IMR-90 (cell line): ENCODE data around the gene ANKRD44. TPM values are rescaled to one million over a fixed set of nuclear protein-coding genes. Genes with fewer than 3 reads are reported as not detected.

ENCODE experiments used
- ATAC-seq: fragments of 200-7000 bp; cut with Tn5 transposase; 2 replicates; pipeline ENCODE4 v1.9.1; 2020; ENCODE audit warnings: low read depth, mild to moderate bottlenecking, moderate library complexity
- BruUV-seq: library from RNA; stranded (reverse); fragments of 400-500 nt; replicated peaks from 2 replicates; lab custom pipeline; 2021; lab: Mats Ljungman, UMichigan
- CTCF ChIA-PET: fragments of 300-600 bp; formaldehyde crosslinking; extraction: SDS; loops from one replicate; lab custom pipeline; 2021; ENCODE audit warnings: antibody characterized with exemption; lab: Yijun Ruan, JAX
- POLR2A ChIA-PET: fragments of 300-600 bp; sonication (Branson Sonifier 250); formaldehyde crosslinking; loops from one replicate; lab custom pipeline; 2022; ENCODE audit warnings: antibody characterized with exemption; ENCODE audit not compliant: unreplicated experiment; lab: Charles Lee
- DNase-seq: peaks from one replicate; pipeline ENCODE4 v3.0.0; 2013
- H2AFZ ChIP-seq: replicated peaks from 2 replicates; pipeline ENCODE3; 2013; ENCODE audit warnings: low read length, mild to moderate bottlenecking; ENCODE audit not compliant: poor library complexity
- H2AK5ac ChIP-seq: 2 replicates; pipeline ENCODE4 v1.6.1; 2013; ENCODE audit warnings: low read depth, low read length, inconsistent platforms
- H2AK9ac ChIP-seq: replicated peaks from 2 replicates; pipeline ENCODE3; 2013; ENCODE audit warnings: mild to moderate bottlenecking, low read depth, low read length, moderate library complexity; ENCODE audit not compliant: poor library complexity
- H2BK120ac ChIP-seq: 2 replicates; pipeline ENCODE4 v1.6.1; 2013; ENCODE audit warnings: low read depth, low read length, inconsistent platforms
- H2BK15ac ChIP-seq: 3 replicates; pipeline ENCODE4 v1.6.1; 2013; ENCODE audit warnings: low read depth, low read length, inconsistent platforms
- H2BK20ac ChIP-seq: 2 replicates; pipeline ENCODE4 v1.6.1; 2013; ENCODE audit warnings: low read depth, mild to moderate bottlenecking, inconsistent platforms, low read length, moderate library complexity
- H2BK5ac ChIP-seq: 2 replicates; pipeline ENCODE4 v1.6.1; 2013; ENCODE audit warnings: mild to moderate bottlenecking, low read depth, low read length, inconsistent platforms; ENCODE audit not compliant: poor library complexity, severe bottlenecking
- H3K14ac ChIP-seq: replicated peaks from 2 replicates; pipeline ENCODE4 v1.6.1; 2013; ENCODE audit warnings: low read depth, low read length, inconsistent platforms
- H3K18ac ChIP-seq: 2 replicates; pipeline ENCODE4 v1.6.1; 2013; ENCODE audit warnings: low read depth, low read length, control low read depth
- H3K23ac ChIP-seq: 2 replicates; pipeline ENCODE4 v1.6.1; 2013; ENCODE audit warnings: low read depth, low read length, inconsistent platforms
- H3K27ac ChIP-seq: 2 replicates; pipeline ENCODE4 v1.5.1; 2013; ENCODE audit warnings: mild to moderate bottlenecking, control low read depth, low read length; ENCODE audit not compliant: insufficient read depth
- H3K27me3 ChIP-seq: 2 replicates; pipeline ENCODE4 v1.6.1; 2013; ENCODE audit warnings: low read length; ENCODE audit not compliant: control insufficient read depth, insufficient read depth
- H3K36me3 ChIP-seq: 2 replicates; pipeline ENCODE4 v1.6.1; 2013; ENCODE audit warnings: low read length, mixed read lengths; ENCODE audit not compliant: control insufficient read depth, insufficient read depth
- H3K4ac ChIP-seq: 2 replicates; pipeline ENCODE4 v1.6.1; 2013; ENCODE audit warnings: low read depth, low read length, inconsistent platforms
- H3K4me1 ChIP-seq: 2 replicates; pipeline ENCODE4 v1.6.1; 2013; ENCODE audit warnings: low read length, mixed read lengths; ENCODE audit not compliant: control insufficient read depth, insufficient read depth
- H3K4me2 ChIP-seq: 2 replicates; pipeline ENCODE4 v1.6.1; 2013; ENCODE audit warnings: low read depth, mild to moderate bottlenecking, control low read depth, low read length, moderate library complexity
- H3K4me3 ChIP-seq: 2 replicates; pipeline ENCODE4 v1.5.1; 2013; ENCODE audit warnings: low read depth, mild to moderate bottlenecking, control low read depth, low read length, moderate library complexity; ENCODE audit not compliant: insufficient read depth
- H3K56ac ChIP-seq: 2 replicates; pipeline ENCODE4 v1.6.1; 2013; ENCODE audit warnings: low read length, inconsistent platforms; ENCODE audit not compliant: insufficient read depth; ENCODE audit errors: extremely low read depth
- H3K79me1 ChIP-seq, 2 experiments: 2 replicates each; pipeline ENCODE4 v1.6.1; 2013; ENCODE audit warnings: low read length in 2 of 2, inconsistent platforms in 1 of 2, low read depth in 1 of 2
- H3K9ac ChIP-seq: 2 replicates; pipeline ENCODE4 v1.6.1; 2013; ENCODE audit warnings: low read depth, low read length, control low read depth
- H3K9me1 ChIP-seq: 2 replicates; pipeline ENCODE4 v1.6.1; 2013; ENCODE audit warnings: low read length, inconsistent platforms; ENCODE audit not compliant: insufficient read depth
- H3K9me3 ChIP-seq: 2 replicates; pipeline ENCODE4 v1.6.1; 2013; ENCODE audit warnings: low read length; ENCODE audit not compliant: control insufficient read depth, insufficient read depth
- H4K20me1 ChIP-seq: 2 replicates; pipeline ENCODE4 v1.6.1; 2013; ENCODE audit warnings: low read length, inconsistent platforms; ENCODE audit not compliant: insufficient read depth
- H4K5ac ChIP-seq: 2 replicates; pipeline ENCODE4 v1.6.1; 2013; ENCODE audit warnings: mild to moderate bottlenecking, low read depth, low read length, control low read depth
- H4K8ac ChIP-seq, 2 experiments: 2 replicates each; pipeline ENCODE4 v1.6.1; 2013; ENCODE audit warnings: low read depth in 2 of 2, low read length in 2 of 2, control low read depth in 1 of 2, inconsistent platforms in 1 of 2
- H4K91ac ChIP-seq: 2 replicates; pipeline ENCODE4 v1.6.1; 2013; ENCODE audit warnings: low read depth, low read length, inconsistent platforms; ENCODE audit not compliant: insufficient read depth
- BHLHE40 ChIP-seq: fragments of 150-350 bp; IDR thresholded peaks from 2 replicates; pipeline ENCODE4 v1.6.1; 2016; ENCODE audit warnings: mild to moderate bottlenecking, low read depth, low read length
- CHD1 ChIP-seq: IDR thresholded peaks from 2 replicates; pipeline ENCODE4 v1.6.1; 2012; ENCODE audit warnings: low read depth, low read length, improper control_type of control experiment
- ELK1 ChIP-seq: fragments of 150-350 bp; IDR thresholded peaks from 2 replicates; pipeline ENCODE4 v1.6.1; 2016; ENCODE audit warnings: low read depth, mild to moderate bottlenecking, low read length, moderate library complexity, borderline replicate concordance
- FOS ChIP-seq: fragments of 150-350 bp; IDR thresholded peaks from 2 replicates; pipeline ENCODE4 v1.6.1; 2016; ENCODE audit warnings: low read depth, low read length
- MAFK ChIP-seq: IDR thresholded peaks from 2 replicates; pipeline ENCODE4 v1.6.1; 2012; ENCODE audit warnings: low read depth, low read length, improper control_type of control experiment
- MAZ ChIP-seq: IDR thresholded peaks from 2 replicates; pipeline ENCODE4 v1.6.1; 2012; ENCODE audit warnings: low read depth, mild to moderate bottlenecking, low read length, improper control_type of control experiment, moderate library complexity, borderline replicate concordance
- MXI1 ChIP-seq: IDR thresholded peaks from 2 replicates; pipeline ENCODE4 v1.6.1; 2012; ENCODE audit warnings: low read depth, mild to moderate bottlenecking, low read length, moderate library complexity, borderline replicate concordance
- POLR2A ChIP-seq: IDR thresholded peaks from 2 replicates; pipeline ENCODE4 v1.6.1; 2012; ENCODE audit warnings: mild to moderate bottlenecking, low read depth, low read length
- RAD21 ChIP-seq: IDR thresholded peaks from 2 replicates; pipeline ENCODE4 v1.6.1; 2012; ENCODE audit warnings: low read length, improper control_type of control experiment
- RCOR1 ChIP-seq: IDR thresholded peaks from 2 replicates; pipeline ENCODE4 v1.6.1; 2012; ENCODE audit warnings: mild to moderate bottlenecking, low read length, improper control_type of control experiment; ENCODE audit not compliant: insufficient replicate concordance
- RFX5 ChIP-seq: IDR thresholded peaks from 2 replicates; pipeline ENCODE4 v1.8.0; 2012; ENCODE audit warnings: low read depth, mild to moderate bottlenecking, low read length, moderate library complexity
- SMC3 ChIP-seq: fragments of 150-350 bp; IDR thresholded peaks from 2 replicates; pipeline ENCODE4 v1.6.1; 2016; ENCODE audit warnings: low read depth, mild to moderate bottlenecking, antibody characterized with exemption, low read length, moderate library complexity
- USF2 ChIP-seq: fragments of 150-350 bp; IDR thresholded peaks from 2 replicates; pipeline ENCODE4 v1.6.1; 2017; ENCODE audit warnings: mild to moderate bottlenecking, antibody characterized with exemption, low read length, low read depth
- WGBS, 2 experiments: methylation state at CpG; one replicate each; pipeline versions ENCODE4 v1.1.5 to v1.1.7; 2013; ENCODE audit warnings: missing lambda C conversion rate in 2 of 2; ENCODE audit not compliant: insufficient read length in 1 of 2; ENCODE audit errors: extremely low coverage in 2 of 2; 5-methylcytosine and 5-hydroxymethylcytosine counted together
- dilution Hi-C: fragments of 300-500 bp; cut with HindIII; formaldehyde crosslinking; loops from one replicate; pipeline ENCODE4 v1.14.3; 2018; ENCODE audit warnings: low sequenced_read_pairs; ENCODE audit not compliant: unreplicated experiment
- in situ Hi-C: fragments of 300-500 bp; cut with MboI; formaldehyde crosslinking; loops from 3 replicates; pipeline ENCODE4 v1.14.3; 2019; ENCODE audit warnings: low sequenced_read_pairs, inconsistent platforms, mixed read lengths
- intact Hi-C: fragments of 100-400 bp; cut with micrococcal nuclease; formaldehyde crosslinking; loops from 2 replicates; pipeline ENCODE4 v1.10.0; 2022
- polyA plus RNA-seq, 3 experiments: library from polyadenylated mRNA; depleted of rRNA; stranded (reverse); fragments of >200 nt; gene quantifications; 2 replicates each; pipeline ENCODE4 v1.2.3, GENCODE V29; 2012; ENCODE audit warnings: low replicate concordance in 1 of 3
- total RNA-seq: library from RNA; depleted of rRNA; stranded (reverse); fragments of >200 nt; gene quantifications from 2 replicates; pipeline ENCODE4 v1.2.3, GENCODE V29; 2012

The ANKRD44 gene
- total and polyA plus RNA-seq, 2 of the 4 experiments (the other 2 are of a cell fraction), result 5.2 to 15.6 TPM

- Histone ChIP-seq H3K9me1 (no peaks in the 10 kb centered on the region), H4K8ac (no peak overlapping the region), H3K18ac (no peak overlapping the region), H3K4me3 (no peak overlapping the region), H4K5ac (no peak overlapping the region), H4K20me1 (no peaks in the 10 kb centered on the region), H3K14ac (no peak overlapping the region), H3K27me3 (no peaks in the 10 kb centered on the region), H2BK5ac (no peak overlapping the region), H3K23ac (no peak overlapping the region), H4K91ac (no peak overlapping the region), H3K56ac (no peak overlapping the region), H3K4ac (no peak overlapping the region), H3K4me2 (no peak overlapping the region), H2BK120ac (no peak overlapping the region), H3K79me1 (no peaks in the 10 kb centered on the region; a peak in 2 of 4 replicates), H3K36me3 (no peaks in the 10 kb centered on the region), H2BK20ac (no peak overlapping the region), H2BK15ac (no peak overlapping the region), H3K4me1 (no peaks in the 10 kb centered on the region), H2AFZ (no peak overlapping the region), H2AK9ac (no peak overlapping the region), H2AK5ac (no peak overlapping the region), H3K9me3 (no peaks in the 10 kb centered on the region), H3K27ac (no peak overlapping the region), H3K9ac (no peak overlapping the region)
- ChIA-PET CTCF (interaction anchor here (0.6 to 0.7 kb wide), 2 partner anchors 12 to 1004 kb away, joined by 3 to 4 read pairs; no protein-coding TSS in a partner anchor), POLR2A (no interaction called here)
- in situ Hi-C loops (no loop called here), dilution Hi-C loops (no loop called here), intact Hi-C loops (no loop called here)
- TF ChIP-seq SMC3 (no peak), RFX5 (no peak), RAD21 (no peak), POLR2A (no peak), MXI1 (no peak), USF2 (no peak), ELK1 (no peak), MAFK (no peak), RCOR1 (no peak), MAZ (no peak), FOS (no peak), CHD1 (no peak), BHLHE40 (no peak)
- BruUV-seq, result no TSS peak
- DNase-seq (no peak), ATAC-seq (no peak)
- 100% methylated on average over 1 of the region's 7 CpGs; no CpG with 5 or more reads in 1 of the 2 experiments for WGBS, 2 experiments
Measured at GRCh38 chr2:197236816-197237215, 73.8 kb downstream of the ANKRD44 start.
